ENCODE results near the gene DCC. TPM values are rescaled to one million over a fixed set of nuclear protein-coding genes. Genes with fewer than 3 reads are reported as not detected.

Gene DCC
- polyA plus RNA-seq, 1 experiment = 0.15 TPM

GRCh38 chr18:53018791-53019190, 678.8 kb downstream of the DCC start:
- ChIA-PET CTCF (no interaction called here), POLR2A (no interaction called here)
- Histone ChIP-seq H3K27me3 (ENCODE audit: control insufficient read depth, insufficient read depth, low read length) (no peaks in the 10 kb centered on the region), H3K36me3 (ENCODE audit: control insufficient read depth, insufficient read depth, low read length) (no peaks in the 10 kb centered on the region), H3K4me3 (ENCODE audit: low read depth, low read length) (no peak overlapping the region)
- no peak for DNase-seq (ENCODE audit: low read depth)
- no peak for TF ChIP-seq CTCF (IDR thresholded peaks at IDR 0.05; ENCODE audit: insufficient read depth, low read depth, low read length)

GRCh38 chr18:53025247-53025646, 685.2 kb downstream of the DCC start:
- ChIA-PET CTCF (interaction anchor here (0.6 kb wide), 1 partner anchor 12 kb away, joined by 3 read pairs; no protein-coding TSS in a partner anchor), POLR2A (no interaction called here)
- DNase-seq (ENCODE audit: low read depth) = no peak
- H3K27me3 ChIP-seq (ENCODE audit: control insufficient read depth, insufficient read depth, low read length) = no peaks in the 10 kb centered on the region
- no peaks in the 10 kb centered on the region for H3K36me3 ChIP-seq (ENCODE audit: control insufficient read depth, insufficient read depth, low read length)
- no peak for TF ChIP-seq CTCF (IDR thresholded peaks at IDR 0.05; ENCODE audit: insufficient read depth, low read depth, low read length)
- H3K4me3 ChIP-seq (ENCODE audit: low read depth, low read length) = no peak overlapping the region

- DNase-seq (ENCODE audit: low read depth) = no peak
- Histone ChIP-seq H3K36me3 (ENCODE audit: control insufficient read depth, insufficient read depth, low read length) (no peaks in the 10 kb centered on the region), H3K4me3 (ENCODE audit: low read depth, low read length) (no peak overlapping the region), H3K27me3 (ENCODE audit: control insufficient read depth, insufficient read depth, low read length) (no peaks in the 10 kb centered on the region)
- ChIA-PET CTCF (no interaction called here), POLR2A (no interaction called here)
- TF ChIP-seq CTCF (IDR thresholded peaks at IDR 0.05; ENCODE audit: insufficient read depth, low read depth, low read length) = no peak
These were observed 688.6 kb downstream of the DCC start for GRCh38 chr18:53028565-53028964.

- CTCF ChIA-PET = no interaction called here
- no peaks in the 10 kb centered on the region for H3K27me3 ChIP-seq (ENCODE audit: control insufficient read depth, insufficient read depth, low read length)
- POLR2A ChIA-PET = no interaction called here
These were observed 693.1 kb downstream of the DCC start for GRCh38 chr18:53033128-53033527.

GRCh38 chr18:53038608-53039007, 698.6 kb downstream of the DCC start:
- DNase-seq (ENCODE audit: low read depth) = no peak
- Histone ChIP-seq H3K4me3 (ENCODE audit: low read depth, low read length) (no peak overlapping the region), H3K36me3 (ENCODE audit: control insufficient read depth, insufficient read depth, low read length) (no peaks in the 10 kb centered on the region), H3K27me3 (ENCODE audit: control insufficient read depth, insufficient read depth, low read length) (no peaks in the 10 kb centered on the region)
- ChIA-PET CTCF (no interaction called here), POLR2A (no interaction called here)
- no peak for TF ChIP-seq CTCF (IDR thresholded peaks at IDR 0.05; ENCODE audit: insufficient read depth, low read depth, low read length)

More at GRCh38 chr18:53033128-53033527, 693.1 kb downstream of the DCC start:
- TF ChIP-seq CTCF (IDR thresholded peaks at IDR 0.05; ENCODE audit: insufficient read depth, low read depth, low read length) = no peak
- DNase-seq (ENCODE audit: low read depth) = no peak
- H3K36me3 ChIP-seq (ENCODE audit: control insufficient read depth, insufficient read depth, low read length) = no peaks in the 10 kb centered on the region
- H3K4me3 ChIP-seq (ENCODE audit: low read depth, low read length) = no peak overlapping the region
